ENCODE measurements around the gene ITM2B.
"Not testable (repeated sequence)": the region's sequence is repeated elsewhere in the genome, so short reads cannot be mapped to it uniquely, and the experiment has no call there.

The ITM2B gene

DNA sequence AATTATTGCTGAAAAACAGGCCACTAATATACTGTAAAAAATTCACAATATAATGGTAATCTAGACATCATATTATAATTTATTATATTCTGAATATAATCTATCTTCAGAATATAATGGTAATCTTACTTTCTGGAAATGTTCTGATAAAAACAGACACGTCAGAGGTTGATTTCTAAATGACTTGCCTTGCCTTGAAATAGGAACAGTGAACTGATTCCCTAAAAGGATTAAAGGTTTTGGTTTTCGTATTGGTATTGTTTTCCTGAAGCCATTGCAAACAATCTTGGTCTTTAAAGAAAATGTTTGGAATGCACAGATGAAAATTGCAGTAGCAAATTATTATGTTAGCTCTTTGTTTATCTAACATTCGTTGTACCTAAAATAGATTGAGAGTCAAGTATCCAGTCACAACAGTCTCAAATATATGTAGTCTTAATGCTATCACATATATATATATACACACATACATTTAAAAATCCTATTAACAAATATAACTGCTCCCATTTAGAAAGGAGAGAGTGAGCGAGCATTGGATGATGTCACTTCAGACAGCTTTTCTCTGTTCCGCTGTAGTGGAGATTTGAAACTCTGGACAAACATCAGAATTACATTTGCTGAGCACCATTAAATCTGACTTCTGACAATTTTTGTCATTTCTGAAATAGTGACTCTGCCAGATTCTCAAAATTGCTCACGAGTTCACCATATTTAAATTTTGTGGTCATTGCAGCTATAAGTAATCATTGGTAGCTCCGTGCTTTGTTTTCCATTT is 1.7 kb downstream of the ITM2B start:
- intact Hi-C loops (cut with micrococcal nuclease), result loop anchor here (5.0 kb wide), 1 partner anchor 92 kb away; no protein-coding TSS in a partner anchor
- H3K27ac Mint-ChIP-seq, result peak overlapping the region; percentile 94
- H3K4me3 Mint-ChIP-seq, result peak overlapping the region; percentile 87
- H3K9me3 Mint-ChIP-seq, result no peaks in the 10 kb centered on the region
- peaks cover 26% of the 10 kb centered on the region for H3K4me1 Mint-ChIP-seq (ENCODE audit: low read depth)
- peaks cover 11% of the 10 kb centered on the region for H3K27me3 Mint-ChIP-seq
- peaks cover 52% of the 10 kb centered on the region for H3K36me3 Mint-ChIP-seq (ENCODE audit: low read depth)

DNA sequence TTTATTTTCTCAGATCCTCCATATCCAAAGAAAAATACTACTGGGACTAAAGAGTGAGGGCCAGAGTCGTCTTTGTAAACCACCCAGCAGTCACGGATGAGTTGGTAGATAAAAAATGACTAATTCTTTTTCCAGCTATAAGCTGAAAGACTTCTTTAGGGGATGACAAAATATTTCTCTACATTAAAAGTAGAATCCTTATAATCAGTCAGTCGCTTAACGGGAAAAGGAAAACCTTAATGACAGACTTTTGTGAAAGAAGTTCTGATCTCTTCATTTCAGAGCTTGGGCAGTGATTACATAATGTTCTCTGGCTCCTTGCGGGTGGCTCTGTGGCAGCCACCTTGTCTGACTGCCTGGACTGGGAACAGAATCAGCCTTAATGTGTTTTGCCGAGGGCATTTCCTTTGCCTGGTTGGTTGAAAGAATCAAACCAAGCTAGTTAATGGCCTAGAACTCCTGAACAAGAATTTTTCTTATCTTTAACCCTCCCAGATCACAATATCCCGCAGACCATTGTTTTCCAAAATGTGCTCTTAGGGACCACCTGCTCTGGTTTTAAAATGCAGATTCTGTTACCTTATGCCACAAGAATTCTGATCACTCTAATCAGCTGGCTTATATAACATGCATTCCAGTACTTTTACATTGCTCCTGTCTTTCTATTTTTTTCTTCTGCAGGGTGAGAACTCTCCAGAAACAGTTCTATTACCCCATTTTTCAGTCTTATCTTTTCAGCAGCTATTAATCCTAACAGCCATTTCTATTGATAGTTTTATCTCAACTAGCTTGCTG is 2.5 kb downstream of the ITM2B start:
- H3K9me3 Mint-ChIP-seq, result no peaks in the 10 kb centered on the region
- H3K27me3 Mint-ChIP-seq, result peaks cover 11% of the 10 kb centered on the region
- peaks cover 60% of the 10 kb centered on the region for H3K36me3 Mint-ChIP-seq (ENCODE audit: low read depth)
- H3K4me1 Mint-ChIP-seq (ENCODE audit: low read depth), result peaks cover 26% of the 10 kb centered on the region
- intact Hi-C loops (cut with micrococcal nuclease), result no loop called here
- peak overlapping the region; percentile 94 for H3K27ac Mint-ChIP-seq
- H3K4me3 Mint-ChIP-seq, result peak overlapping the region; percentile 78

DNA sequence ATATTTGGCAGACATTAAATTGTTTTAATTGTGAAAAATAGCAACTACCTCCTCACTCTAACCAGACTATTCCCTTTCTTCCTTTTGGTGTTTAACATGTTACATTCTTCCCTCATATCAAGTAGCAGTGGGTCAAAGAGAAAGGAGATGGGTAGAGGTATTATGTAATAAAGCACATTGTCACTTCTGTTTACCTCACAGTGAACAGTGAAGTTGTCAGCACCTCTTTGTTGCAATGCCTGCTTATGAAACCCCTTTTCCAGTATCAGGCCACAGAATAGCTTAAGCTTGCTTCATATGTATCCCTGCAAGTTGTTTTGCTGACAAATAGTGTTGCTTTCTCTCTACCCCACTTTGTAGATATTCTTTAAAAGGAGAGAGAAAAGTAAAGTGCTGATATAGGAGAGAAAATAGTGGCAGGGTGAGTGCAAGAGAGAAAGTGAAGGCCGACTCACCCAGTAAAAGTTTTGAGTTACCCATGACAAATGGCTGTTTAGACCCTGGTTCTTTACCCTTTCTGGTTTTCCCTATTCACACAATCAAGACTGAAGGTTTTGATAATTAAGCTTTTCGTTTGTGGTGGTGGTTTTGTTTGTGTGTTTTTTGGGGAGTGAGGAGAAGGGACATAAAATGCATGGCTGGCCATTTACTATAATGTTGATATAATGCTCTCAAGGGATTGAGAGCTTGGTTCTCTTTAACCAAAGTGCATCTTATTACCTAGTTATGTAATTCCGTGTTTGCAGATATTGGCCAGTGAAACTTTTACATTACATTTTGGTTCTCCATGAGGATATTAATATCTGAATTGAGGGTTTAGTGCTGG is 3.7 kb downstream of the ITM2B start:
- peak overlapping the region; percentile 94 for H3K27ac Mint-ChIP-seq
- intact Hi-C loops (cut with micrococcal nuclease), result no loop called here
- H3K4me3 Mint-ChIP-seq, result peak overlapping the region; percentile 78
- peaks cover 33% of the 10 kb centered on the region for H3K4me1 Mint-ChIP-seq (ENCODE audit: low read depth)
- peaks cover 4% of the 10 kb centered on the region for H3K27me3 Mint-ChIP-seq
- H3K36me3 Mint-ChIP-seq (ENCODE audit: low read depth), result peaks cover 69% of the 10 kb centered on the region
- no peaks in the 10 kb centered on the region for H3K9me3 Mint-ChIP-seq

DNA sequence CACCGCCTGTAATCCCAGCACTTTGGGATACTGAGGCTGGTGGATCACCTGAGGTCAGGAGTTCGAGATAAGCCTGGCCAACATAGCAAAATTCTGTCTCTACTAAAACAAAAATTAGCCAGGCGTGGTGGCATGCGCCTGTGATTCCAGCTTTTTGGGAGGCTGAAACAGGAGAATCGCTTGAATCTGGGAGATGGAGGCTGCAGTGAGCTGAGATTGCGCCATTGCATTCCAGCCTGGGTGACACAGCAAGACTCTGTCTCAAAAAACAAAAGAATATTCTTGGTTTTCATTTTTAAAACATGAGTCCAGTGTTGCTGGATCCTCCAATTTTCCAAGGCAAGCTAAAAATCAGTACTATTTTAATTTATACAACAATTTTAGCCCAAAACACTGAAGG is 6.4 kb downstream of the ITM2B start:
- H3K27ac Mint-ChIP-seq; H3K9me3 Mint-ChIP-seq; intact Hi-C loops (cut with micrococcal nuclease); H3K27me3 Mint-ChIP-seq; H3K4me3 Mint-ChIP-seq: not testable (repeated sequence)
- Mint-ChIP-seq H3K36me3 (ENCODE audit: low read depth) (peaks cover 70% of the 10 kb centered on the region), H3K4me1 (ENCODE audit: low read depth) (peaks cover 35% of the 10 kb centered on the region)

DNA sequence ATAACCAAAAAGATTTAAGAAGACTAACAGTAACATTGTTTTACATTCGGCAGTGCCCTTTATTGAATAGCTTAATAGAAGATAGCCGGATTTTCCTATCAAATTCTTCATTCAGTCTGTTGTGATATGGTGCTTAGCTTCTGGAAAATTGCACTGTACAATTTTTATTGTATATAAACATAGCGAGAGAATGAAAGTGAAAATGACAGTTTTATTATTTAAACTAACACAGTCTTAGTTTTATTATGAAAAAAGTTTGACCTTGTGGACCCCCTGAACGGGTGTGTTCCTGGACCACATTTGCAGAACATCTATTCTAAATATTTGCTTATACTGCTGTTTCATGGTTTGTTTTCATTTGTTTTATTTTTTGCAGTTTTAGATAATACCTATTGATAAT is 8.6 kb downstream of the ITM2B start:
- Mint-ChIP-seq H3K9me3 (no peaks in the 10 kb centered on the region), H3K36me3 (ENCODE audit: low read depth) (peaks cover 62% of the 10 kb centered on the region), H3K27me3 (no peaks in the 10 kb centered on the region), H3K27ac (no peak overlapping the region), H3K4me1 (ENCODE audit: low read depth) (peaks cover 40% of the 10 kb centered on the region), H3K4me3 (no peak overlapping the region)
- intact Hi-C loops (cut with micrococcal nuclease), result loop anchor here (10.0 kb wide), 1 partner anchor 343 kb away; no protein-coding TSS in a partner anchor

DNA sequence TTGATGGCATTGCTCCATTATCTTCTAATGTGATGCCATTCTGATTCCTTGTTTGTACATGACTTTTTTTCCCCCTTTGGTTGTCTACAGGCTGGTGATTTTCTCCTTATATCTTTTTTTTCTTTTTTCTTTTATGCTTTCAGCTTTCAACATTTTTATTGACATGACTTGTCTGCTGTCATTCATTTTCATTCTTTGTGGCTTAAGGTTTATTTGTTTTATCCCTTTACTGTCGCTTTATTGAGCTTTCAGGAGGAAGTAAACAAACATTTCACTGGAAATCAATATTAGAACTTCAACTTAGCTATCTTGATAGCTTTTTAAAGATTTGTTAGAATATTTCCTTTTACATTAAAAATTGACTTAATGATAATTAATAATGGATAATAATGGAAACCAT is 9.7 kb downstream of the ITM2B start:
- intact Hi-C loops (cut with micrococcal nuclease), result loop anchor here (10.0 kb wide), 1 partner anchor 342 kb away; no protein-coding TSS in a partner anchor
- Mint-ChIP-seq H3K36me3 (ENCODE audit: low read depth) (peaks cover 59% of the 10 kb centered on the region), H3K4me1 (ENCODE audit: low read depth) (peaks cover 37% of the 10 kb centered on the region), H3K9me3 (no peaks in the 10 kb centered on the region), H3K27ac (peak overlapping the region; percentile 6), H3K4me3 (no peak overlapping the region), H3K27me3 (no peaks in the 10 kb centered on the region)

DNA sequence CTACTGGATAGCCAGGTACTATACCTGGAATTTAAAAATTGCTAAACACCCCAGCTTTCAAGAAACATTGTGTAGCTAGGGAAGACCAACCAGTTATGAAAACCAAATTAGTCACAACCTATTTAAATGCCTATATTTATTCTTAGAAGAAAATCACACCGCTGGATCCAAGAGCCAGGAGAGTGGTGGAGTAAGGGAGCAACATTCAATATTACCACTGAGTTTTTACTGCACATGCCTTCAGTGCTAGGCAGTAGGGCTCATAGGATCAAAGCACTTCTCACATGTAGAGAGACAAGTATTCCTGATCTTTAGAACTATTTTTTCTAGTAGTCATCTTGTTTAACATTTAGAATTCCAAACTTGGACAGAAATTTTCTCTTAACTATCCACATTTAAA is 11.2 kb downstream of the ITM2B start:
- peaks cover 60% of the 10 kb centered on the region for H3K36me3 Mint-ChIP-seq (ENCODE audit: low read depth)
- H3K9me3 Mint-ChIP-seq, result no peaks in the 10 kb centered on the region
- no peaks in the 10 kb centered on the region for H3K27me3 Mint-ChIP-seq
- no peak overlapping the region for H3K27ac Mint-ChIP-seq
- peaks cover 41% of the 10 kb centered on the region for H3K4me1 Mint-ChIP-seq (ENCODE audit: low read depth)
- no peak overlapping the region for H3K4me3 Mint-ChIP-seq
- intact Hi-C loops (cut with micrococcal nuclease), result loop anchor here (10.0 kb wide), 1 partner anchor 341 kb away; no protein-coding TSS in a partner anchor

DNA sequence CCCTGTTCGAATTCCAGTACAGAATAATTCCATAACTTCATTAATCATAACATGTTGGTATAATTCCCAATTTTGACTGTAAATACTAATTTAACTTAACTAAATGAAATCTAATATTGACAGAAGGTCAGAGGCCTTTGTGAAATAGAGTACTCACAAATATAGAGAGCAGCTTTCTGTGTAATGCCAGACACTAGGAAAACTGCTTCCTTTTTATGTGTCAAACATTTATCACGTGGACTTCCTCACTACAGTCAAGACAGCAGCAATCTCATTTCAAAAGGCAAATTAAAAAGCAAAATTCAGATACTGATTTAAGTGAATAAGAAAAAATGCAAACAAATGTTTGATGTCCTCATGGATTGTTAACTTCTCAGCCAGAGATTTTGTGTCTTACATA is 13.1 kb downstream of the ITM2B start:
- Mint-ChIP-seq H3K4me3 (no peak overlapping the region), H3K27me3 (no peaks in the 10 kb centered on the region), H3K4me1 (ENCODE audit: low read depth) (peaks cover 38% of the 10 kb centered on the region), H3K27ac (peak overlapping the region; percentile 68), H3K9me3 (no peaks in the 10 kb centered on the region), H3K36me3 (ENCODE audit: low read depth) (peaks cover 57% of the 10 kb centered on the region)
- intact Hi-C loops (cut with micrococcal nuclease), result loop anchor here (10.0 kb wide), 1 partner anchor 339 kb away; no protein-coding TSS in a partner anchor

DNA sequence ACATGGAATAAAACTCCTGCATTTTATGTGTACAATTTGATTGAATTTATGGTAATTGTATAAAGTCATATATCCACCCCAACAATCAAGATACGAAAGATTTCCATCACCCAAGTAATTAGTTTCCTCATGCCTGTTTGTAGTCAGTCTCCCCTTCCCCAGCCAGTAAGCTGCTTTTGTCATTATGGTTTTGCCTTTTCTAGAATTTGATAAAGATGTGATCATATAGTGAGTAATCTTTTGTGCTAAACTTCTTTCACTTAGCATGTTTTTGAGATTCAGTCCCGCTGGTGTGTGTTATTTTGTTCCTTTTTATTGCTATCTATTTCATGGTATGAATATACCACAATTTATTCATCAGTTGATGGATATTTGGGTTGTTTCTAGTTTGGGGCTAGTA is 16.0 kb downstream of the ITM2B start:
- intact Hi-C loops (cut with micrococcal nuclease), result loop anchor here (10.0 kb wide), 1 partner anchor 336 kb away; no protein-coding TSS in a partner anchor
- H3K27me3 Mint-ChIP-seq, result no peaks in the 10 kb centered on the region
- no peaks in the 10 kb centered on the region for H3K9me3 Mint-ChIP-seq
- peaks cover 33% of the 10 kb centered on the region for H3K4me1 Mint-ChIP-seq (ENCODE audit: low read depth)
- no peak overlapping the region for H3K27ac Mint-ChIP-seq
- peaks cover 59% of the 10 kb centered on the region for H3K36me3 Mint-ChIP-seq (ENCODE audit: low read depth)
- H3K4me3 Mint-ChIP-seq, result no peak overlapping the region

DNA sequence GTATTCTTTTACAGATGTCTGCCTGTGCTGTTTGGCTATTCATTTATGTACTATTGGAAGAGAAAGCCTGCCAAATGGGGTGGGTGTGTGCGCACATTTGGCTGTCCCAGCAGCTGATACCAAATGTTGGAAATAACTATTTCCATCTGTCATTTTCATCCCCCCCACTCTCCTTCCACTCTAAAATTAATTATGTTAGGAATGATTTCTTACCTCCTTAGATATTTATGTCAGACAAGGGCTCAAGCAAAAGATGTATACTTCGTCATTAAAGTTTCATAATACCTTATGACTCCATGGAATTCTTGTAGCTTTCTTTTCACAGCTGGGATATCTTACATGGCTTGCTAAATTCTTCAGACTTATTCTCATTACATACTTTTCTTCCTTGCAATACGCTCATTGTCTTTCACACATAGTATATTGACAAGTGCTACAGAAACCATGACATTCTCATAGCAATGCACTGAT is 18.6 kb downstream of the ITM2B start:
- Mint-ChIP-seq H3K36me3 (ENCODE audit: low read depth) (peaks cover 69% of the 10 kb centered on the region), H3K9me3 (no peaks in the 10 kb centered on the region), H3K27ac (no peak overlapping the region), H3K27me3 (no peaks in the 10 kb centered on the region), H3K4me1 (ENCODE audit: low read depth) (peaks cover 15% of the 10 kb centered on the region), H3K4me3 (no peak overlapping the region)
- intact Hi-C loops (cut with micrococcal nuclease), result no loop called here

DNA sequence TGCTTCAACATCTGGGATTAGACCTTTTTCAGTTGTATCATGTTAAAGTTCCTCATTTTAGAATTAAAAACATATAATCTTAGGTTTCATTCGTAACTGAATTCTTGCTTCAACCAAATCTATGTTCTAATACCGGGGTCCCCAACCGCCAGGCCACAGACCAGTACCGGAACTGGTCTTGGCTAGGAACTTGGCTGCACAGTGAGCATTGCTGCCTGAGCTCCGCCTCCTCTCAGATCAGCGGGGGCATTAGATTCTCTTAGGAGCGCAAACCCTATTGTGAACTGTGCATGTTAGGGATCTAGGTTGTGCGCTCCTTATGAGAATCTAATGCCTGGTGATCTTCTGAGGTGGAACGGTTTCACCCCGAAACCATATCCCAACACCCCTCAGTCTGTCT is 19.2 kb downstream of the ITM2B start:
- intact Hi-C loops (cut with micrococcal nuclease), result no loop called here
- H3K9me3 Mint-ChIP-seq, result no peaks in the 10 kb centered on the region
- peaks cover 71% of the 10 kb centered on the region for H3K36me3 Mint-ChIP-seq (ENCODE audit: low read depth)
- no peaks in the 10 kb centered on the region for H3K27me3 Mint-ChIP-seq
- no peak overlapping the region for H3K27ac Mint-ChIP-seq
- peaks cover 12% of the 10 kb centered on the region for H3K4me1 Mint-ChIP-seq (ENCODE audit: low read depth)
- no peak overlapping the region for H3K4me3 Mint-ChIP-seq

DNA sequence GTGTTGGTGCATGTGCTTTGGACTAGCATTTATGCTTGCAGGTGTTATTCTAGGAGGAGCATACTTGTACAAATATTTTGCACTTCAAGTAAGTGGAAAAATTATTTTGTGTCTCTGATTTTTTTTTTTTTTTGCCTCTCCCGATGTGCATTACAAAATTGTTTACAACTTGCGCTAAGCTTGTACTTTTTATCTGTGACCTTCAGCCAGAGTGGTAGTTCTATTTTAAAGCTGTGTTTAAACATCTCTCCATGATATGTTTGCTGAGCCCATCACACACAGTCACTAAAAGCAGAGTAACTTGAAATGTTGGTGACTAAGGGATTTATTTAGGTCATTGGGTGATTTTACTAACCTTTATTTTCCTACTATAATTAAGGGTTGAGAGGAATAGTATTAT is 20.8 kb downstream of the ITM2B start:
- H3K36me3 Mint-ChIP-seq (ENCODE audit: low read depth), result peaks cover 82% of the 10 kb centered on the region
- no peak overlapping the region for H3K4me3 Mint-ChIP-seq
- H3K27me3 Mint-ChIP-seq, result no peaks in the 10 kb centered on the region
- intact Hi-C loops (cut with micrococcal nuclease), result no loop called here
- peaks cover 12% of the 10 kb centered on the region for H3K4me1 Mint-ChIP-seq (ENCODE audit: low read depth)
- no peak overlapping the region for H3K27ac Mint-ChIP-seq
- H3K9me3 Mint-ChIP-seq, result no peaks in the 10 kb centered on the region

DNA sequence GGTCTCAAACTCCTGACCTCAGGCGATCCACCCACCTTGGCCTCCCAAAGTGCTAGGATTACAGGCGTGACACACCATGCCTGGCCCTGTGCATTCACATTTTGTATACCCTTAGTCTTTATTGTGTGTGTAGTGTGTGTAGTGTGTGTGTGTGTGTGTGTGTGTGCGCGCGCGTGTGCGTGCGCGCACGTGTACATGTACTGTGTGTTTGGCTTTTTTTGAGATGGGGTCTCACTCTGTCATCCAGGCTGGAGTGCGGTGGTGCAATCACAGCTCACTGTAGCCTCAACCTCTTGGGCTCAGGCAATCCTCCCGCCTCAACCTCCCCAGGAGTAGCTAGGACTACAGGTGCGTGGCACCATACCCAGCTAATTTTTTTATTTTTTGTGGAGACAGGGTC is 22.1 kb downstream of the ITM2B start:
- intact Hi-C loops (cut with micrococcal nuclease), result no loop called here
- H3K4me3 Mint-ChIP-seq, result no peak overlapping the region
- no peaks in the 10 kb centered on the region for H3K9me3 Mint-ChIP-seq
- peaks cover 85% of the 10 kb centered on the region for H3K36me3 Mint-ChIP-seq (ENCODE audit: low read depth)
- peaks cover 19% of the 10 kb centered on the region for H3K4me1 Mint-ChIP-seq (ENCODE audit: low read depth)
- no peaks in the 10 kb centered on the region for H3K27me3 Mint-ChIP-seq
- H3K27ac Mint-ChIP-seq, result no peak overlapping the region

All from dendritic cell treated with granulocyte-macrophage colony-stimulating factor and Interleukin-4, amounts not matched to agents 40 ng/mL and 50 ng/mL, for 4 days (primary cell).